Measurements from ENCODE around the gene SH3PXD2A. TPM values are rescaled to one million over a fixed set of nuclear protein-coding genes. Genes with fewer than 3 reads are reported as not detected.

SH3PXD2A gene
- total RNA-seq, 1 experiment from 2014 or later = 54.9 TPM

DNA sequence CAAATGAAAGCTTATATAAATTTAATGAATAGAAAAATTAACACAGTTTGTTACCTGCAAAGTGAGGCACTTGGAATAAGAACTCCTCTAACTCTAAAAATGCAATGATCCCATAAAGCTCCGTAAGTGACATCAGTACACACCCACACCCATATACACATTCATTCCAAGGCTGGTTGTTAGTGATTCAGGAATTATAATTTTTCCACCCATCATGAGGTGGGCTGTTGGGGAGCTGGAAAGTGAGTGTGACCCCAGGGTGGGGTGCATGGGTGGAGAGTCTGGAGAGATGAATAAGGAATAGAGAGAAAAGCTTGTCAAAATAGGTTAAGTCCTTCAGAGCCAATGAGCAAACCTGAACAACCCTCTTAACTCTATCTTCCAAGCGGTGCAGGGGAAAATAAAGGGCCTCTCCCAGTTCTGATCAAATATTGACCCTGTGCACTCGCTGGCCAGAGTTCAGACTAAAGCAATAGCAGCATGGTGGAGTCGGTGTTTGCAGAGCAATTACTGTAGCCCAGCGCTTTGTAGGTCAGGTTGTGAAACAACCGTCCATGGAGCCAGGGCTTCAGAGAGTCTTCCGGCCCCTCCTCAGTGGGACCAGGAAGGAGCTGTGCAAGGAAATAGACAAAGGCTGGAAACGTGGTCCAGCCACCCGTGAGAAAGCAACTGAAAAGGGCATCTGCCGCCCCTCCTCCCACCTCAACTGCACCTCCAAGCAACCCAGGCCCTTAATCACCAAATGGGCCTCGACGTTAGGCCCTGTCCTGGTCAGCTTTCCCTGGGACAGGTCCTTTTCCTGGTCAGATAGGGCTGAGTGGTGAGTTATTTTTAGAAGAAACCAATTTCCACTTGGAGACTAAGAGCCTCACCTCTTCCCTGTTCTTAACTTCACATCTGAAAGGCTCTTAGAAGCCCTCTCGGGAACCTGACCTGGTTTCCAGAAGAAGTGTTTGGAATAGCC lies 61.2 kb downstream of the SH3PXD2A start:
- Histone ChIP-seq H3K9me3 (ENCODE audit: low read depth, low read length, poor library complexity, severe bottlenecking) (no peaks in the 10 kb centered on the region), H3K27ac (ENCODE audit: low read depth, low read length, poor library complexity, severe bottlenecking) (peak overlapping the region; percentile 95), H3K4me1 (ENCODE audit: insufficient read depth, low read length, poor library complexity, severe bottlenecking) (peaks cover 61% of the 10 kb centered on the region), H3K27me3 (replicated peaks; ENCODE audit: insufficient read depth, low read depth, low read length, poor library complexity) (no peaks in the 10 kb centered on the region), H3K4me3 (ENCODE audit: low read depth, low read length, poor library complexity, severe bottlenecking) (no peak overlapping the region), H3K36me3 (ENCODE audit: insufficient read depth, low read length, poor library complexity, severe bottlenecking) (no peaks in the 10 kb centered on the region)
- CTCF ChIA-PET = no interaction called here
- intact Hi-C loops (cut with micrococcal nuclease; ENCODE audit: unreplicated experiment) = loop anchor here (5.0 kb wide), 1 partner anchor 82 kb away; no protein-coding TSS in a partner anchor
- TF ChIP-seq, protein P1, sequence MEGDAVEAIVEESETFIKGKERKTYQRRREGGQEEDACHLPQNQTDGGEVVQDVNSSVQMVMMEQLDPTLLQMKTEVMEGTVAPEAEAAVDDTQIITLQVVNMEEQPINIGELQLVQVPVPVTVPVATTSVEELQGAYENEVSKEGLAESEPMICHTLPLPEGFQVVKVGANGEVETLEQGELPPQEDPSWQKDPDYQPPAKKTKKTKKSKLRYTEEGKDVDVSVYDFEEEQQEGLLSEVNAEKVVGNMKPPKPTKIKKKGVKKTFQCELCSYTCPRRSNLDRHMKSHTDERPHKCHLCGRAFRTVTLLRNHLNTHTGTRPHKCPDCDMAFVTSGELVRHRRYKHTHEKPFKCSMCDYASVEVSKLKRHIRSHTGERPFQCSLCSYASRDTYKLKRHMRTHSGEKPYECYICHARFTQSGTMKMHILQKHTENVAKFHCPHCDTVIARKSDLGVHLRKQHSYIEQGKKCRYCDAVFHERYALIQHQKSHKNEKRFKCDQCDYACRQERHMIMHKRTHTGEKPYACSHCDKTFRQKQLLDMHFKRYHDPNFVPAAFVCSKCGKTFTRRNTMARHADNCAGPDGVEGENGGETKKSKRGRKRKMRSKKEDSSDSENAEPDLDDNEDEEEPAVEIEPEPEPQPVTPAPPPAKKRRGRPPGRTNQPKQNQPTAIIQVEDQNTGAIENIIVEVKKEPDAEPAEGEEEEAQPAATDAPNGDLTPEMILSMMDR (conservative IDR thresholded peaks at IDR 0.05; ENCODE audit: low read depth, low read length) = no peak
- no peak for TF ChIP-seq EZH2 (IDR thresholded peaks at IDR 0.05; ENCODE audit: borderline replicate concordance, low read depth, low read length, poor library complexity, severe bottlenecking)
- POLR2A ChIA-PET (ENCODE audit: low non-redundant PET) = interaction anchor here (0.6 to 0.7 kb wide), 2 partner anchors 17 to 31 kb away, joined by 3 to 4 read pairs; no protein-coding TSS in a partner anchor
- DNase-seq (ENCODE audit: low spot score) = no peak
- no TSS peak for BruUV-seq (replicated peaks)

DNA sequence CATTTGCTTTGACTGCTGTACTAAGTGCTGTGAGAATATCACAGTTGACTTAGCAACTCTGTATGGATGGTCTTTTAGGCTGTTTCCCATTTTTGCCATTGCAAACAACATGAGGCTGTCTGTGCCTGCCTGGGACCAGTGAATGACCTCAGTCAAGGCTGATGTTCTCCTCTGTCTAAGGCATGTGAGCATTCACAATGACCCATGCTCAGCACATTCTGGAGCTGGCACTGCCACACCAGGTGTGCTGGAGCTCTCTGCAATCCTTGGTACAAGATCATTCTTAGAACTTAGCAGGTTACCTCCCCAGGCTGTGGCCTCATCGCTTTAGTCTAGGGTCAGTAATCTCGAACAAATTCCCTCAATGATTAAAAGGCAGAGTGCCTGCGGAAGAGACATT lies 61.9 kb downstream of the SH3PXD2A start:
- no peaks in the 10 kb centered on the region for H3K36me3 ChIP-seq (ENCODE audit: insufficient read depth, low read length, poor library complexity, severe bottlenecking)
- CTCF ChIA-PET = no interaction called here
- no peaks in the 10 kb centered on the region for H3K27me3 ChIP-seq (replicated peaks; ENCODE audit: insufficient read depth, low read depth, low read length, poor library complexity)
- intact Hi-C loops (cut with micrococcal nuclease; ENCODE audit: unreplicated experiment) = loop anchor here (5.0 kb wide), 1 partner anchor 81 kb away; no protein-coding TSS in a partner anchor
- no peak for DNase-seq (ENCODE audit: low spot score)
- H3K9me3 ChIP-seq (ENCODE audit: low read depth, low read length, poor library complexity, severe bottlenecking) = no peaks in the 10 kb centered on the region
- POLR2A ChIA-PET (ENCODE audit: low non-redundant PET) = no interaction called here
- no peak overlapping the region for H3K4me3 ChIP-seq (ENCODE audit: low read depth, low read length, poor library complexity, severe bottlenecking)
- peaks cover 61% of the 10 kb centered on the region for H3K4me1 ChIP-seq (ENCODE audit: insufficient read depth, low read length, poor library complexity, severe bottlenecking)
- TF ChIP-seq, protein P1 (conservative IDR thresholded peaks at IDR 0.05; ENCODE audit: low read depth, low read length) = no peak
- TF ChIP-seq EZH2 (IDR thresholded peaks at IDR 0.05; ENCODE audit: borderline replicate concordance, low read depth, low read length, poor library complexity, severe bottlenecking) = no peak
- H3K27ac ChIP-seq (ENCODE audit: low read depth, low read length, poor library complexity, severe bottlenecking) = peak overlapping the region; percentile 95
- no TSS peak for BruUV-seq (replicated peaks)

DNA sequence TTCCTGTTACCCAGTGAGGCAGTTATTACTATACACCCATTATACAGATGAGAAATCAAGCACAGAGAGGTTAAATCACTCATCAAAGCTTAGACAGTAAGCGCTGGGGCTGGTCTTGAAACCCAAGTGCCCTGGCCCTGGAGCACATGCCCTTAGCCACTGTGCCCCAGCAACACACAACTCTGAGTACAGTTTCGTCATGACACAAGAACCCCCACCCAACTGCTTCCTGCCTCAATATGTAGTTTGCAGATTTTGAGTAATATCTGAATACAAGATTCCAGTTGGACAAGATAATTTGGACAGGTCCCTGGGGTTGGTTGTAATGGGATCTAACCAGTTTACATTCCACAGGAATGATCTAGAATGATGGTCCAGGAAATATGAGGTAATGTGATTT lies 62.8 kb downstream of the SH3PXD2A start:
- Histone ChIP-seq H3K36me3 (ENCODE audit: insufficient read depth, low read length, poor library complexity, severe bottlenecking) (no peaks in the 10 kb centered on the region), H3K4me1 (ENCODE audit: insufficient read depth, low read length, poor library complexity, severe bottlenecking) (peaks cover 61% of the 10 kb centered on the region), H3K27me3 (replicated peaks; ENCODE audit: insufficient read depth, low read depth, low read length, poor library complexity) (no peaks in the 10 kb centered on the region), H3K9me3 (ENCODE audit: low read depth, low read length, poor library complexity, severe bottlenecking) (no peaks in the 10 kb centered on the region), H3K4me3 (ENCODE audit: low read depth, low read length, poor library complexity, severe bottlenecking) (no peak overlapping the region), H3K27ac (ENCODE audit: low read depth, low read length, poor library complexity, severe bottlenecking) (peak overlapping the region; percentile 95)
- DNase-seq (ENCODE audit: low spot score) = no peak
- BruUV-seq (replicated peaks) = no TSS peak
- no peak for TF ChIP-seq EZH2 (IDR thresholded peaks at IDR 0.05; ENCODE audit: borderline replicate concordance, low read depth, low read length, poor library complexity, severe bottlenecking)
- TF ChIP-seq, protein P1 (conservative IDR thresholded peaks at IDR 0.05; ENCODE audit: low read depth, low read length) = no peak
- intact Hi-C loops (cut with micrococcal nuclease; ENCODE audit: unreplicated experiment) = loop anchor here (5.0 kb wide), 1 partner anchor 80 kb away; no protein-coding TSS in a partner anchor
- ChIA-PET CTCF (no interaction called here), POLR2A (ENCODE audit: low non-redundant PET) (no interaction called here)
